Measurements from ENCODE around the gene CLTB. TPM values are rescaled to one million over a fixed set of nuclear protein-coding genes. Genes with fewer than 3 reads are reported as not detected.
A peak's percentile ranks its signal among the peaks of the same experiment; 100 is the strongest.

CLTB gene
- total and polyA plus RNA-seq, 2 of the 13 experiments (the other 11 are each of a cell fraction or from before 2014, with no cell fraction given): 23.3 to 33.8 TPM

GRCh38 chr5:176441921-176442323 lies 25.6 kb upstream of the CLTB start:
- FAIRE-seq (peak; percentile 43), ATAC-seq (peak; percentile 35), DNase-seq (ENCODE audit: low spot score) (peak; percentile 40)
- intact Hi-C loops (cut with micrococcal nuclease; ENCODE audit: unreplicated experiment): no loop called here
- H3K79me2 ChIP-seq (ENCODE audit: insufficient read depth, low read length): no peaks in the 10 kb centered on the region
- BruUV-seq (replicated peaks): no TSS peak
- H3K4me3 ChIP-seq (replicated peaks in 1 of 3; ENCODE audit: insufficient read depth in 1 of 3, low read depth in 2 of 3, low read length in 3 of 3): peak overlapping the region; percentile 29 to 59 (median 34); a peak in 5 of 6 replicates
- 0% methylated on average over 3 of the region's 5 CpGs for WGBS (ENCODE audit: low lambda C conversion rate)
- H3K4me1 ChIP-seq (ENCODE audit: insufficient read depth, low read length): peaks cover 67% of the 10 kb centered on the region
- peak overlapping the region; percentile 42 for H3K9ac ChIP-seq (ENCODE audit: insufficient read depth, low read depth, low read length)
- CTCF ChIA-PET (ENCODE audit: low intra/inter-chr PET ratio, low total read pairs): no interaction called here
- no peaks in the 10 kb centered on the region for H3K27me3 ChIP-seq (ENCODE audit: control insufficient read depth in 1 of 2, insufficient read depth in 2 of 2, low read length in 2 of 2)
- peak overlapping the region; percentile 89 for H3K4me2 ChIP-seq (ENCODE audit: low read depth, low read length)
- POLR2A ChIA-PET: interaction anchor here (1.3 to 1.4 kb wide), 2 partner anchors 96 to 107 kb away, joined by 5 read pairs; partner anchors contain the start of gene CDHR2
- H4K20me1 ChIP-seq (ENCODE audit: insufficient read depth, low read length): no peaks in the 10 kb centered on the region
- H3K27ac ChIP-seq (ENCODE audit: extremely low read length, insufficient read depth, low read length): peak overlapping the region; percentile 67
- in situ Hi-C loops (cut with HindIII; ENCODE audit: extremely low pct_ligation_motif_present, low pct_unique_long_range_greater_than_20kb): loop anchor here (25.0 kb wide), 1 partner anchor 580 kb away; the partner anchor contains the start of gene CPLX2
- peak overlapping the region; percentile 90 for H2AFZ ChIP-seq (ENCODE audit: low read length)
- H3K9me3 ChIP-seq (ENCODE audit: low read length): no peaks in the 10 kb centered on the region
- no peaks in the 10 kb centered on the region for H3K36me3 ChIP-seq (replicated peaks in 1 of 2; ENCODE audit: control insufficient read depth in 1 of 2, insufficient read depth in 2 of 2, low read length in 2 of 2)
- no peak for TF ChIP-seq ZNF574 (CRISPR knock-in tag; IDR thresholded peaks at IDR 0.05)
- TF ChIP-seq ADNP (CRISPR knock-in tag; IDR thresholded peaks at IDR 0.05): no peak
- 0 out of 2 replicates have a peak, but pooled peaks have one; percentile 22 for TF ChIP-seq GATAD2A (CRISPR knock-in tag; IDR thresholded peaks at IDR 0.05)
- no peak for TF ChIP-seq MAFF (IDR thresholded peaks at IDR 0.05; ENCODE audit: low read depth, low read length)
- TF ChIP-seq MTF2 (CRISPR knock-in tag; IDR thresholded peaks at IDR 0.05; ENCODE audit: borderline replicate concordance): no peak
- TF ChIP-seq FOXA1 (IDR thresholded peaks at IDR 0.05): no peak
- peak; percentile 48 for TF ChIP-seq FOXA1 (CRISPR knock-in tag; IDR thresholded peaks at IDR 0.05)
- no peak for TF ChIP-seq KDM1A (CRISPR knock-in tag; IDR thresholded peaks at IDR 0.05)
- TF ChIP-seq ATF6 (CRISPR knock-in tag; conservative IDR thresholded peaks at IDR 0.05): no peak
- no peak for TF ChIP-seq ZNF607 (CRISPR knock-in tag; IDR thresholded peaks at IDR 0.05; ENCODE audit: borderline replicate concordance)
- TF ChIP-seq SAP130 (CRISPR knock-in tag; IDR thresholded peaks at IDR 0.05; ENCODE audit: low read depth): peak; percentile 54; the same call in 1 of the 2 replicates
- no peak for TF ChIP-seq TOPORS (CRISPR knock-in tag; IDR thresholded peaks at IDR 0.05)
- TF ChIP-seq SOX13 (IDR thresholded peaks at IDR 0.05): no peak
- peak in 1 of 2 experiments; percentile 13; a peak in 1 of 4 replicates for TF ChIP-seq SOX13 (CRISPR knock-in tag; conservative IDR thresholded peaks at IDR 0.05 in 1 of 2, IDR thresholded peaks at IDR 0.05 in 1 of 2)
- TF ChIP-seq RFXANK (CRISPR knock-in tag; IDR thresholded peaks at IDR 0.05): no peak
- no peak for TF ChIP-seq ZBTB7B (CRISPR knock-in tag; IDR thresholded peaks at IDR 0.05)
- no peak for TF ChIP-seq FOXP1 (IDR thresholded peaks at IDR 0.05)
- TF ChIP-seq FOXP1 (CRISPR knock-in tag; IDR thresholded peaks at IDR 0.05): peak; percentile 50; the same call in 1 of the 2 replicates
- TF ChIP-seq TBX2 (CRISPR knock-in tag; IDR thresholded peaks at IDR 0.05; ENCODE audit: borderline replicate concordance): no peak
- no peak for TF ChIP-seq SP5 (CRISPR knock-in tag; IDR thresholded peaks at IDR 0.05; ENCODE audit: borderline replicate concordance, low read depth)
- TF ChIP-seq WIZ (CRISPR knock-in tag; IDR thresholded peaks at IDR 0.05): no peak
- no peak for TF ChIP-seq ZNF513 (CRISPR knock-in tag; conservative IDR thresholded peaks at IDR 0.05)

Data from HepG2 (cell line).